Measurements from ENCODE around the gene FBXO31.

DNA sequence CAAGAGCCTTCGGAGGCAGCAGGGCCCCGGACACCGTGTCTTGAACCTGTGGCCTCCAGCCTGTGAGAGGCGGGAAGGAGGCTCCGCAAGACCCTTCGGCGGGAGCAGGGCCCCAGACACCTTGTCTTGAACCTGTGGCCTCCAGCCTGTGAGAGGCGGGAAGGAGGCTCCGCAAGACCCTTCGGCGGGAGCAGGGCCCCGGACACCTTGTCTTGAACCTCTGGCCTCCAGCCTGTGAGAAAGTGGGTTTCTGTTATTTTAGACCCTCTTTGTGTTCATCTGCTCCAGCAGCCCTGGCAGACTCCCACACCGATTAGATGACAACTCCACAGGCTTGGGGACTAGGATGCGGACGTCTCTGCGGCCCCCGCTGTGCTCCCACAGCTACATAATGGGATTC is 30.0 kb downstream of the FBXO31 start:
- TF ChIP-seq, protein P1, sequence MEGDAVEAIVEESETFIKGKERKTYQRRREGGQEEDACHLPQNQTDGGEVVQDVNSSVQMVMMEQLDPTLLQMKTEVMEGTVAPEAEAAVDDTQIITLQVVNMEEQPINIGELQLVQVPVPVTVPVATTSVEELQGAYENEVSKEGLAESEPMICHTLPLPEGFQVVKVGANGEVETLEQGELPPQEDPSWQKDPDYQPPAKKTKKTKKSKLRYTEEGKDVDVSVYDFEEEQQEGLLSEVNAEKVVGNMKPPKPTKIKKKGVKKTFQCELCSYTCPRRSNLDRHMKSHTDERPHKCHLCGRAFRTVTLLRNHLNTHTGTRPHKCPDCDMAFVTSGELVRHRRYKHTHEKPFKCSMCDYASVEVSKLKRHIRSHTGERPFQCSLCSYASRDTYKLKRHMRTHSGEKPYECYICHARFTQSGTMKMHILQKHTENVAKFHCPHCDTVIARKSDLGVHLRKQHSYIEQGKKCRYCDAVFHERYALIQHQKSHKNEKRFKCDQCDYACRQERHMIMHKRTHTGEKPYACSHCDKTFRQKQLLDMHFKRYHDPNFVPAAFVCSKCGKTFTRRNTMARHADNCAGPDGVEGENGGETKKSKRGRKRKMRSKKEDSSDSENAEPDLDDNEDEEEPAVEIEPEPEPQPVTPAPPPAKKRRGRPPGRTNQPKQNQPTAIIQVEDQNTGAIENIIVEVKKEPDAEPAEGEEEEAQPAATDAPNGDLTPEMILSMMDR (IDR thresholded peaks at IDR 0.05): no peak
- no peak for TF ChIP-seq POLR2A (IDR thresholded peaks at IDR 0.05)
- no peak for TF ChIP-seq POLR2AphosphoS5 (IDR thresholded peaks at IDR 0.05)
- TF ChIP-seq EP300 (IDR thresholded peaks at IDR 0.05): no peak
